ENCODE results near the gene MKNK2. TPM values are rescaled to one million over a fixed set of nuclear protein-coding genes. Genes with fewer than 3 reads are reported as not detected.

The MKNK2 gene
- total and polyA plus RNA-seq, 2 of the 13 experiments (the other 11 are each of a cell fraction or from before 2014, with no cell fraction given) = 44.9 to 112 TPM

- TF ChIP-seq ZBTB33 (CRISPR knock-in tag; IDR thresholded peaks at IDR 0.05) (no peak; the same call in 1 of the 2 replicates), CAMTA2 (CRISPR knock-in tag; IDR thresholded peaks at IDR 0.05; ENCODE audit: borderline replicate concordance) (no peak), DBP (CRISPR knock-in tag; IDR thresholded peaks at IDR 0.05; ENCODE audit: not compliant biosample characterization) (no peak), XBP1 (CRISPR knock-in tag; IDR thresholded peaks at IDR 0.05) (no peak), ZNF766 (CRISPR knock-in tag; IDR thresholded peaks at IDR 0.05; ENCODE audit: borderline replicate concordance) (no peak), ZNF468 (CRISPR knock-in tag; IDR thresholded peaks at IDR 0.05) (no peak), RBFOX2 (IDR thresholded peaks at IDR 0.05; ENCODE audit: low read depth, low read length) (no peak), SMYD3 (CRISPR knock-in tag; IDR thresholded peaks at IDR 0.05) (no peak), ZNF784 (CRISPR knock-in tag; IDR thresholded peaks at IDR 0.05; ENCODE audit: borderline replicate concordance) (no peak), ETV6 (CRISPR knock-in tag; conservative IDR thresholded peaks at IDR 0.05) (0 out of 2 replicates have a peak, but pooled peaks have one; percentile 45)
- TF ChIP-seq, protein P1, sequence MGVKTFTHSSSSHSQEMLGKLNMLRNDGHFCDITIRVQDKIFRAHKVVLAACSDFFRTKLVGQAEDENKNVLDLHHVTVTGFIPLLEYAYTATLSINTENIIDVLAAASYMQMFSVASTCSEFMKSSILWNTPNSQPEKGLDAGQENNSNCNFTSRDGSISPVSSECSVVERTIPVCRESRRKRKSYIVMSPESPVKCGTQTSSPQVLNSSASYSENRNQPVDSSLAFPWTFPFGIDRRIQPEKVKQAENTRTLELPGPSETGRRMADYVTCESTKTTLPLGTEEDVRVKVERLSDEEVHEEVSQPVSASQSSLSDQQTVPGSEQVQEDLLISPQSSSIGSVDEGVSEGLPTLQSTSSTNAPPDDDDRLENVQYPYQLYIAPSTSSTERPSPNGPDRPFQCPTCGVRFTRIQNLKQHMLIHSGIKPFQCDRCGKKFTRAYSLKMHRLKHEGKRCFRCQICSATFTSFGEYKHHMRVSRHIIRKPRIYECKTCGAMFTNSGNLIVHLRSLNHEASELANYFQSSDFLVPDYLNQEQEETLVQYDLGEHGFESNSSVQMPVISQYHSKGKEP (CRISPR knock-in tag; IDR thresholded peaks at IDR 0.05) = no peak
- TF ChIP-seq, protein P2, sequence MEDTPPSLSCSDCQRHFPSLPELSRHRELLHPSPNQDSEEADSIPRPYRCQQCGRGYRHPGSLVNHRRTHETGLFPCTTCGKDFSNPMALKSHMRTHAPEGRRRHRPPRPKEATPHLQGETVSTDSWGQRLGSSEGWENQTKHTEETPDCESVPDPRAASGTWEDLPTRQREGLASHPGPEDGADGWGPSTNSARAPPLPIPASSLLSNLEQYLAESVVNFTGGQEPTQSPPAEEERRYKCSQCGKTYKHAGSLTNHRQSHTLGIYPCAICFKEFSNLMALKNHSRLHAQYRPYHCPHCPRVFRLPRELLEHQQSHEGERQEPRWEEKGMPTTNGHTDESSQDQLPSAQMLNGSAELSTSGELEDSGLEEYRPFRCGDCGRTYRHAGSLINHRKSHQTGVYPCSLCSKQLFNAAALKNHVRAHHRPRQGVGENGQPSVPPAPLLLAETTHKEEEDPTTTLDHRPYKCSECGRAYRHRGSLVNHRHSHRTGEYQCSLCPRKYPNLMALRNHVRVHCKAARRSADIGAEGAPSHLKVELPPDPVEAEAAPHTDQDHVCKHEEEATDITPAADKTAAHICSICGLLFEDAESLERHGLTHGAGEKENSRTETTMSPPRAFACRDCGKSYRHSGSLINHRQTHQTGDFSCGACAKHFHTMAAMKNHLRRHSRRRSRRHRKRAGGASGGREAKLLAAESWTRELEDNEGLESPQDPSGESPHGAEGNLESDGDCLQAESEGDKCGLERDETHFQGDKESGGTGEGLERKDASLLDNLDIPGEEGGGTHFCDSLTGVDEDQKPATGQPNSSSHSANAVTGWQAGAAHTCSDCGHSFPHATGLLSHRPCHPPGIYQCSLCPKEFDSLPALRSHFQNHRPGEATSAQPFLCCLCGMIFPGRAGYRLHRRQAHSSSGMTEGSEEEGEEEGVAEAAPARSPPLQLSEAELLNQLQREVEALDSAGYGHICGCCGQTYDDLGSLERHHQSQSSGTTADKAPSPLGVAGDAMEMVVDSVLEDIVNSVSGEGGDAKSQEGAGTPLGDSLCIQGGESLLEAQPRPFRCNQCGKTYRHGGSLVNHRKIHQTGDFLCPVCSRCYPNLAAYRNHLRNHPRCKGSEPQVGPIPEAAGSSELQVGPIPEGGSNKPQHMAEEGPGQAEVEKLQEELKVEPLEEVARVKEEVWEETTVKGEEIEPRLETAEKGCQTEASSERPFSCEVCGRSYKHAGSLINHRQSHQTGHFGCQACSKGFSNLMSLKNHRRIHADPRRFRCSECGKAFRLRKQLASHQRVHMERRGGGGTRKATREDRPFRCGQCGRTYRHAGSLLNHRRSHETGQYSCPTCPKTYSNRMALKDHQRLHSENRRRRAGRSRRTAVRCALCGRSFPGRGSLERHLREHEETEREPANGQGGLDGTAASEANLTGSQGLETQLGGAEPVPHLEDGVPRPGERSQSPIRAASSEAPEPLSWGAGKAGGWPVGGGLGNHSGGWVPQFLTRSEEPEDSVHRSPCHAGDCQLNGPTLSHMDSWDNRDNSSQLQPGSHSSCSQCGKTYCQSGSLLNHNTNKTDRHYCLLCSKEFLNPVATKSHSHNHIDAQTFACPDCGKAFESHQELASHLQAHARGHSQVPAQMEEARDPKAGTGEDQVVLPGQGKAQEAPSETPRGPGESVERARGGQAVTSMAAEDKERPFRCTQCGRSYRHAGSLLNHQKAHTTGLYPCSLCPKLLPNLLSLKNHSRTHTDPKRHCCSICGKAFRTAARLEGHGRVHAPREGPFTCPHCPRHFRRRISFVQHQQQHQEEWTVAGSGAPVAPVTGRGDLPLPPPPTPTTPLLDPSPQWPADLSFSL (CRISPR knock-in tag; IDR thresholded peaks at IDR 0.05) = no peak
- TF ChIP-seq, protein P3, sequence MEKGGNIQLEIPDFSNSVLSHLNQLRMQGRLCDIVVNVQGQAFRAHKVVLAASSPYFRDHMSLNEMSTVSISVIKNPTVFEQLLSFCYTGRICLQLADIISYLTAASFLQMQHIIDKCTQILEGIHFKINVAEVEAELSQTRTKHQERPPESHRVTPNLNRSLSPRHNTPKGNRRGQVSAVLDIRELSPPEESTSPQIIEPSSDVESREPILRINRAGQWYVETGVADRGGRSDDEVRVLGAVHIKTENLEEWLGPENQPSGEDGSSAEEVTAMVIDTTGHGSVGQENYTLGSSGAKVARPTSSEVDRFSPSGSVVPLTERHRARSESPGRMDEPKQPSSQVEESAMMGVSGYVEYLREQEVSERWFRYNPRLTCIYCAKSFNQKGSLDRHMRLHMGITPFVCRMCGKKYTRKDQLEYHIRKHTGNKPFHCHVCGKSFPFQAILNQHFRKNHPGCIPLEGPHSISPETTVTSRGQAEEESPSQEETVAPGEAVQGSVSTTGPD (CRISPR knock-in tag; IDR thresholded peaks at IDR 0.05) = no peak
- TF ChIP-seq, protein P4, sequence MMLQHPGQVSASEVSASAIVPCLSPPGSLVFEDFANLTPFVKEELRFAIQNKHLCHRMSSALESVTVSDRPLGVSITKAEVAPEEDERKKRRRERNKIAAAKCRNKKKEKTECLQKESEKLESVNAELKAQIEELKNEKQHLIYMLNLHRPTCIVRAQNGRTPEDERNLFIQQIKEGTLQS (CRISPR knock-in tag; IDR thresholded peaks at IDR 0.05) = no peak
Measured at GRCh38 chr19:2064788-2065524, 13.9 kb upstream of the MKNK2 start (continued).

Data from HepG2 (cell line).